ENCODE data around the gene CCR7.
"Not testable (repeated sequence)": the region's sequence is repeated elsewhere in the genome, so short reads cannot be mapped to it uniquely, and the experiment has no call there.

CCR7 gene

GRCh38 chr17:40551091-40551878 is 14.0 kb downstream of the CCR7 start:
- TF ChIP-seq CTCF (conservative IDR thresholded peaks at IDR 0.05) (no peak), ZFX (IDR thresholded peaks at IDR 0.05) (no peak)
- peak overlapping the region; percentile 4; the same call in 1 of the 2 replicates for H3K27ac ChIP-seq

DNA sequence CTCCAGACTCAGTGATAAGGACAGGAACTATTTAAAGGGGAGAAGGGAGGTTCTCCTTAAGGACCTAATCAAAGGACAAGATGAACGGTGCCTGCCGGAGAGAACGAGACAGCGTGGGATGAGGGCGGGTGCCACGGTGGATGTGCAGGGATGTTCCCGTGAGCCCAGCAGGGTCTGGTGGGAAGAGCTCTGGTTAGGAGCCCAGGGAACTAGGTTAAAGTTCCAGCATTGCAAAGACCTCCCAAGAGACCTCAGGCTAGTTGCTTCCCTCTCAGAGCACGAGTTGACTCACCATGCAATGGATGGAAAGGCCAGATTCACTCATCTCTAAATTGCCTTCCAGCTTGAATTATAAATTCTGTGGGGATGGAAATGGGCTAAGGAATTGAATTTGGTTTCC is 14.7 kb downstream of the CCR7 start:
- no peak for TF ChIP-seq CTCF (conservative IDR thresholded peaks at IDR 0.05)
- H3K27ac ChIP-seq, result no peak overlapping the region

GRCh38 chr17:40548982-40549685 is 16.1 kb downstream of the CCR7 start:
- H3K27ac ChIP-seq, result peak overlapping the region; percentile 75
- TF ChIP-seq CTCF (conservative IDR thresholded peaks at IDR 0.05) (no peak), ZFX (IDR thresholded peaks at IDR 0.05) (no peak)

DNA sequence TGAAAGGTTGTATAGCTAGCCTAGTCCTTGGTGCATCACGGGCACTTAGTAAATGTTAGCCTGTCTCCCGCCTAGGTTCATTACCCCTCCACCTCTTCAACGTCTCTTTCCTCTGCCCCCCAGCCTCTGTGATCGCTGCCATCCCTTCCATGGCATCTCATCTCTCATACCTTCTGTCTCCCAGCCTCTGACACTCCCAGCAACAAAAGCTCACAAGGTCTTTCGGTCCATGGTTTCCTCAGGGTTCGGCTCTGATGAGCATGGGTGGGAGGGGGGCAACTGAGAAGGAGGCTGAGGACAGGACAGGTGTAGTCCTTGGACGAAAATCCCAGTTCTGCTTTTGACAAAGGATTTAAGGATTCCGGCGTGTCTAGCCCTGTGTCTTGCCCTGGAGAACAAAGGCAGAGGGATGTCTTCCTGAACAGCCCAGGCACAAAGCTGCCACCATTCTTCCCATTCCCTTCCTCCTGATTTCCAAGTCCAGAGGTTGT is 16.7 kb downstream of the CCR7 start:
- TF ChIP-seq CTCF (conservative IDR thresholded peaks at IDR 0.05) (no peak), ZFX (IDR thresholded peaks at IDR 0.05) (no peak)

GRCh38 chr17:40547785-40548478 is 17.3 kb downstream of the CCR7 start:
- peak overlapping the region; percentile 75 for H3K27ac ChIP-seq
- no peak for TF ChIP-seq CTCF (conservative IDR thresholded peaks at IDR 0.05)
- TF ChIP-seq ZFX (IDR thresholded peaks at IDR 0.05), result no peak

More for the DNA sequence above, 16.7 kb downstream of the CCR7 start:
- peak overlapping the region; percentile 75 for H3K27ac ChIP-seq

DNA sequence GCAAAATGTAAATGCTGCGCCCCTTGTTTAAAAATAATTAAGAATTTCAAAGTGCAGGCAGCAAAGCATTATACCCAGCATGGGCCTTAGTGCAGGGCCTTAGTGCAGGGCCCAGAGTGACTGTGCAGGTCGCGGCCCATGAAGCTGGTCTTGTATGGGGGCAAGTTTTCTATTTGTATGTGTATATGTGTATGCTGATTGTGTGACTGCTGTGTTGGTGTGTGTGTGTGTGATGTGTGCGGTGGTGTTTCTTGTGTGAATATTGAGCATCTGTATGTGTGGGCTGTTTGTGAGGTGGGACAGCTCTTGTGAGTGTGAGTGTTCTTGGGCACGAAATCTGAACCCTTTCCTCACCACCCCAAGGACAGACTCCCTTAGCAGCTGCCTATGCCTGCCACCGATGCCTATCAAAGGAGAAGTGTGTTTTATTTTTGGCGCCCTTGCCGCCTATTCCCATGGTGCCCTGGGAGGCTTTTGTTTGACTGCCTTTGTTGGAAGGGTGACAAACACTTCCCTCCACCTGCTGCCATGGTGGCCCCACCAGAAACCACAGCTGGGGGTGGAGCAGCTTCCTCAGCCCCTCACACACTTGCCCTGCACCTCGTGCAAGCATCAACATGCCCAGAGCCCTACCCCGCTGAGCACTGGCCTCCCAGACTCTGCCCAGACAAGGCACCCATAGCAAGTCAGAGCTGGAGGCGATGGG is 18.0 kb downstream of the CCR7 start:
- TF ChIP-seq ZFX (IDR thresholded peaks at IDR 0.05), result no peak
- no peak for TF ChIP-seq CTCF (conservative IDR thresholded peaks at IDR 0.05)
- H3K27ac ChIP-seq, result peak overlapping the region; percentile 15; the same call in 1 of the 2 replicates

DNA sequence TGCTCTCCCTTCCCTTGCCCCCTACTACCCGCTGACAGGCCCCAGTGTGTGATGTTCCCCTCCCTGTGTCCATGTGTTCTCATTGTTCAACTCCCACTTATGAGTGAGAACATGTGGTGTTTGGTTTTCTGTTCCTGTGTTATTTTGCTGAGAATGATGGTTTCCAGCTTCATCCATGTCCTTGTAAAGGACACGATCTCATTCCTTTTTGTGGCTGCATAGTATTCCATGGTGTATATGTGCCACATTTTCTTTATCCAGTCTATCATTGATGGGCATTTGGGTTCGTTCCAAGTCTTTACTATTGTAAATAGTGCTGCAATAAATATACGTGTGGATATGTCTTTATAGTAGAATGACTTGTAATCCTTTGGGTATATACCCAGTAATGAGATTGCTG is 18.8 kb downstream of the CCR7 start:
- H3K27ac ChIP-seq, result not testable (repeated sequence)
